ENCODE results near the gene HOXA7.

DNA sequence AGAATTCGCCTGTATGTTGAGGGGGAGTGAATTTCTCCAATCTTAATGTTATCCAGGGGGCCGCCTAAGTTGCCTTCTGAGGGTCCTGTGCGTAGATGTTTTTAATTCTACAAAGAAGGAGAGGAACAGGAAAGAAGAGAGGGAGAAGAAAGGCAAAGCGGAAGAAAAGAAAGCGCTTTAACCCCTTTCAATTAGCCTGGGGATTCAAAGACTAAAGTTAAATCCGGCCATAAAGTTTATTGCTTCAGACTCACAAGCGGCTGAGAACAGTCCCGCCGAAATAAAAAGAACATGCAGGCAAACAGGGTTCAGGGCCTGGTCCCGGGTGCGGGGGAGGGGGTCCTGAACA is 17.5 kb downstream of the HOXA7 start:
- TF ChIP-seq CTCF (IDR thresholded peaks at IDR 0.05; ENCODE audit: low read depth, low read length) (no peak), POLR2A (IDR thresholded peaks at IDR 0.05; ENCODE audit: extremely low read depth, insufficient read length) (no peak), MAX (IDR thresholded peaks at IDR 0.05; ENCODE audit: low read depth, low read length) (no peak)

Measured in NB4 (cell line).